Keratinocyte (primary cell): ENCODE results near the gene SLC37A1. TPM values are rescaled to one million over a fixed set of nuclear protein-coding genes. Genes with fewer than 3 reads are reported as not detected.

ENCODE experiments used
- DNase-seq: peaks from one replicate; pipeline ENCODE4 v3.0.0-alpha.2; 2011; ENCODE audit warnings: low read depth, missing footprints, low spot score
- FAIRE-seq: peaks from 2 replicates; lab custom pipeline; 2011; peaks lifted over from hg19 to GRCh38; lab: Jason Lieb, UNC
- H2AFZ ChIP-seq: 2 replicates; pipeline ENCODE4 v1.6.0; 2012; ENCODE audit warnings: low read length, control low read depth, inconsistent platforms; ENCODE audit not compliant: control insufficient read depth
- H3K27ac ChIP-seq: 2 replicates; pipeline ENCODE4 v1.5.1; 2011; ENCODE audit warnings: low read length; ENCODE audit not compliant: control insufficient read depth, insufficient read depth
- H3K27me3 ChIP-seq: 3 replicates; pipeline ENCODE4 v1.6.0; 2011; ENCODE audit warnings: low read length; ENCODE audit not compliant: control insufficient read depth, insufficient read depth; ENCODE audit errors: extremely low read depth
- H3K36me3 ChIP-seq, 2 experiments: 2 replicates in 1 of 2; 3 replicates in 1 of 2; pipeline ENCODE4 v1.5.1; 2011; ENCODE audit warnings: low read length in 2 of 2, mild to moderate bottlenecking in 1 of 2; ENCODE audit not compliant: control insufficient read depth in 2 of 2, insufficient read depth in 2 of 2; ENCODE audit errors: extremely low read depth in 1 of 2
- H3K4me1 ChIP-seq: 3 replicates; pipeline ENCODE4 v1.5.1; 2011; ENCODE audit warnings: low read length; ENCODE audit not compliant: control insufficient read depth, insufficient read depth; ENCODE audit errors: extremely low read depth
- H3K4me2 ChIP-seq: 3 replicates; pipeline ENCODE4 v1.6.0; 2011; ENCODE audit warnings: low read depth, low read length; ENCODE audit not compliant: control insufficient read depth, insufficient read depth; ENCODE audit errors: extremely low read depth
- H3K4me3 ChIP-seq, 3 experiments: fragments of 200-600 bp in 1 of 3; sonication (generic) in 1 of 3; 2 replicates in 2 of 3; 3 replicates in 1 of 3; pipeline ENCODE4 v1.5.1; 2011 to 2016; ENCODE audit warnings: low read length in 3 of 3, mild to moderate bottlenecking in 3 of 3, control low read depth in 2 of 3, inconsistent platforms in 1 of 3, low read depth in 1 of 3, mixed read lengths in 1 of 3, mixed run types in 1 of 3, moderate library complexity in 1 of 3; ENCODE audit not compliant: control insufficient read depth in 2 of 3, insufficient read depth in 2 of 3; ENCODE audit errors: extremely low read depth in 1 of 3
- H3K79me2 ChIP-seq: 2 replicates; pipeline ENCODE4 v1.6.0; 2012; ENCODE audit warnings: low read length; ENCODE audit not compliant: control insufficient read depth, insufficient read depth
- H3K9ac ChIP-seq: 3 replicates; pipeline ENCODE4 v1.6.0; 2011; ENCODE audit warnings: low read length; ENCODE audit not compliant: control insufficient read depth, insufficient read depth; ENCODE audit errors: extremely low read depth
- H3K9me1 ChIP-seq: 3 replicates; pipeline ENCODE4 v1.6.0; 2011; ENCODE audit warnings: low read length; ENCODE audit not compliant: control insufficient read depth, insufficient read depth; ENCODE audit errors: extremely low read depth
- H3K9me3 ChIP-seq: 2 replicates; pipeline ENCODE4 v1.5.1; 2012; ENCODE audit warnings: low read depth, low read length; ENCODE audit not compliant: control insufficient read depth
- H4K20me1 ChIP-seq: 3 replicates; pipeline ENCODE4 v1.6.0; 2011; ENCODE audit warnings: low read length; ENCODE audit not compliant: control insufficient read depth, insufficient read depth; ENCODE audit errors: extremely low read depth
- EZH2 ChIP-seq: IDR thresholded peaks from one replicate; pipeline ENCODE4 v1.6.1; 2012; ENCODE audit warnings: inconsistent platforms, mild to moderate bottlenecking, low read length, moderate library complexity
- dilution Hi-C: fragments of 300-500 bp; cut with MboI; formaldehyde crosslinking; loops from one replicate; pipeline ENCODE4 v1.7.0; 2020; ENCODE audit warnings: low sequenced_read_pairs; ENCODE audit not compliant: extremely low pct_ligation_motif_present
- polyA plus RNA-seq, 5 experiments: library from polyadenylated mRNA; depleted of rRNA in 3 of 5; stranded (reverse) in 3 of 5; stranded (forward) in 1 of 5; unstranded in 1 of 5; fragments of >200 nt; gene quantifications; 1 replicate in 1 of 5; 2 replicates in 3 of 5; 3 replicates in 1 of 5; pipeline versions ENCODE4 v1.2.1 to v1.2.3, GENCODE V29; 2011 to 2012; ENCODE audit warnings: missing spikeins in 2 of 5, low read depth in 1 of 5, low replicate concordance in 1 of 5
- TF ChIP-seq, protein P1 (sequence below), 3 experiments: IDR thresholded peaks in 1 of 3; conservative IDR thresholded peaks in 1 of 3; optimal IDR thresholded peaks in 1 of 3; 2 replicates in 2 of 3; 3 replicates in 1 of 3; pipeline versions ENCODE3 to v1.5.1; 2011; ENCODE audit warnings: low read length in 3 of 3, mild to moderate bottlenecking in 3 of 3, moderate library complexity in 2 of 3, control low read depth in 1 of 3, inconsistent platforms in 1 of 3; ENCODE audit not compliant: insufficient read depth in 2 of 3; ENCODE audit errors: extremely low read depth in 1 of 3

Gene SLC37A1
- polyA plus RNA-seq, 1 donor (not counting 4 experiments of a cell fraction or from before 2014, with no cell fraction given), result 4.1 TPM

DNA sequence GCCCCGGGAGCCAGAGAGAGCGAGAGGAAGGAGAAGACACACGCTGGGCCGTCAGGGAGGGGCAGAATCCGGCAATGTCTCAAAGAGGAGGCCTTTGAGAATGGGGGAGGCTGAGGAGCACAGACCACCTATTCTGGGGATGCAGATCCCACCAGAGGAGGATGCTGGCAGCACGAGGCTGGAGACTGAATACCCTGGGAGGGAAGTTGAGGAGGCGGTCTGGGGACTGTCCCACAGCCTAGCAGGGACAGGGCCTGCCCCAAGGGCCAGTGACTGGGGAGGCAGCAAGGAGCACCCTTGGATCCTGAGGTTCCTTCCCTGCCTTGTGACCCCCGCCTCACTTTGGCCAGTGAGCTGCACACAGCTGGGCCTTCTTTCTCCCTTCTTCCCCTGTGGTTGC, 49.2 kb downstream of the SLC37A1 start:
- H3K4me2 ChIP-seq, result no peak overlapping the region
- H3K9ac ChIP-seq, result no peak overlapping the region
- H3K27ac ChIP-seq, result no peak overlapping the region
- no peaks in the 10 kb centered on the region for H3K9me1 ChIP-seq
- H3K79me2 ChIP-seq, result no peaks in the 10 kb centered on the region
- no peaks in the 10 kb centered on the region for H3K9me3 ChIP-seq
- no peaks in the 10 kb centered on the region for H3K27me3 ChIP-seq
- peaks cover 0 to 8% of the 10 kb centered on the region in 2 experiments for H3K36me3 ChIP-seq
- no peak overlapping the region for H2AFZ ChIP-seq
- no peak overlapping the region for H3K4me3 ChIP-seq
- DNase-seq, result no peak
- no peaks in the 10 kb centered on the region for H3K4me1 ChIP-seq
- no peaks in the 10 kb centered on the region for H4K20me1 ChIP-seq
- dilution Hi-C loops, result no loop called here
- TF ChIP-seq, protein P1, sequence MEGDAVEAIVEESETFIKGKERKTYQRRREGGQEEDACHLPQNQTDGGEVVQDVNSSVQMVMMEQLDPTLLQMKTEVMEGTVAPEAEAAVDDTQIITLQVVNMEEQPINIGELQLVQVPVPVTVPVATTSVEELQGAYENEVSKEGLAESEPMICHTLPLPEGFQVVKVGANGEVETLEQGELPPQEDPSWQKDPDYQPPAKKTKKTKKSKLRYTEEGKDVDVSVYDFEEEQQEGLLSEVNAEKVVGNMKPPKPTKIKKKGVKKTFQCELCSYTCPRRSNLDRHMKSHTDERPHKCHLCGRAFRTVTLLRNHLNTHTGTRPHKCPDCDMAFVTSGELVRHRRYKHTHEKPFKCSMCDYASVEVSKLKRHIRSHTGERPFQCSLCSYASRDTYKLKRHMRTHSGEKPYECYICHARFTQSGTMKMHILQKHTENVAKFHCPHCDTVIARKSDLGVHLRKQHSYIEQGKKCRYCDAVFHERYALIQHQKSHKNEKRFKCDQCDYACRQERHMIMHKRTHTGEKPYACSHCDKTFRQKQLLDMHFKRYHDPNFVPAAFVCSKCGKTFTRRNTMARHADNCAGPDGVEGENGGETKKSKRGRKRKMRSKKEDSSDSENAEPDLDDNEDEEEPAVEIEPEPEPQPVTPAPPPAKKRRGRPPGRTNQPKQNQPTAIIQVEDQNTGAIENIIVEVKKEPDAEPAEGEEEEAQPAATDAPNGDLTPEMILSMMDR (optimal IDR thresholded peaks at IDR 0.05 in 1 of 3, IDR thresholded peaks at IDR 0.05 in 1 of 3, conservative IDR thresholded peaks at IDR 0.05 in 1 of 3; ENCODE audit: extremely low read depth in 1 of 3, insufficient read depth in 2 of 3, low read length in 3 of 3), result no peak
- TF ChIP-seq EZH2, result no peak
- FAIRE-seq, result no peak

DNA sequence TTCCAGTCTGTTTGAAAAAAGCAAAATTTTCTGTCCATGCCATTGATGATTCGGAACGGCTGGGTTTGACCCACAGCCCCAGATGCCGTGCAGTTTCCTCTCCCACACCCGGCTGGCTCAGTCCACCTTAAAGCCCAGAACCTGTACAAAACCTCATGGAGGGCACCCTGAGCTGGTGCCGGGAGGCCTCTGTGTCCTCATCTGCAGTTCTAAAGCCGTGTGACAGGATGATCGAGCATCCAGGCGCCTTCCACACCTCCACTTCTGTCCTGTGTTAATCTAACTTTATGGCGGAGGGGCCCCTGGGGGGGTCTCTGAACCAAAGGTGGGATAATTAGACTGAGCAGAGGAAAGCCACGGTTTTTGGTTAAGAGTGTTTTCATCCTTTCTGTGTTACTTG, 49.6 kb downstream of the SLC37A1 start:
- FAIRE-seq (no peak), DNase-seq (no peak)
- peaks cover 0 to 8% of the 10 kb centered on the region in 2 experiments for H3K36me3 ChIP-seq

More for the DNA sequence above, 49.6 kb downstream of the SLC37A1 start:
- H4K20me1 ChIP-seq, result no peaks in the 10 kb centered on the region
- no peaks in the 10 kb centered on the region for H3K9me1 ChIP-seq
- H3K4me3 ChIP-seq, result no peak overlapping the region
- H3K79me2 ChIP-seq, result no peaks in the 10 kb centered on the region
- no peaks in the 10 kb centered on the region for H3K27me3 ChIP-seq
- H3K9ac ChIP-seq, result no peak overlapping the region
- no peaks in the 10 kb centered on the region for H3K4me1 ChIP-seq
- H2AFZ ChIP-seq, result no peak overlapping the region
- no peak for TF ChIP-seq EZH2
- TF ChIP-seq, protein P1 (optimal IDR thresholded peaks at IDR 0.05 in 1 of 3, IDR thresholded peaks at IDR 0.05 in 1 of 3, conservative IDR thresholded peaks at IDR 0.05 in 1 of 3; ENCODE audit: extremely low read depth in 1 of 3, insufficient read depth in 2 of 3, low read length in 3 of 3), result no peak
- H3K27ac ChIP-seq, result no peak overlapping the region
- no peak overlapping the region for H3K4me2 ChIP-seq
- dilution Hi-C loops, result no loop called here
- H3K9me3 ChIP-seq, result no peaks in the 10 kb centered on the region
